Measurements from ENCODE around the gene TSPYL6. TPM values are rescaled to one million over a fixed set of nuclear protein-coding genes. Genes with fewer than 3 reads are reported as not detected.

The TSPYL6 gene
- total RNA-seq (2022) (not detected in 2 replicates), Bru-seq, nascent RNA (percentile 11 among the genes with signal in this experiment), BruChase-seq, experiment 1, labeled RNA remaining after a 2-hour chase (percentile 15 among the genes with signal in this experiment), BruChase-seq, experiment 2, labeled RNA remaining after a 6-hour chase (not detected)
- long read RNA-seq, result 0 reads

DNA sequence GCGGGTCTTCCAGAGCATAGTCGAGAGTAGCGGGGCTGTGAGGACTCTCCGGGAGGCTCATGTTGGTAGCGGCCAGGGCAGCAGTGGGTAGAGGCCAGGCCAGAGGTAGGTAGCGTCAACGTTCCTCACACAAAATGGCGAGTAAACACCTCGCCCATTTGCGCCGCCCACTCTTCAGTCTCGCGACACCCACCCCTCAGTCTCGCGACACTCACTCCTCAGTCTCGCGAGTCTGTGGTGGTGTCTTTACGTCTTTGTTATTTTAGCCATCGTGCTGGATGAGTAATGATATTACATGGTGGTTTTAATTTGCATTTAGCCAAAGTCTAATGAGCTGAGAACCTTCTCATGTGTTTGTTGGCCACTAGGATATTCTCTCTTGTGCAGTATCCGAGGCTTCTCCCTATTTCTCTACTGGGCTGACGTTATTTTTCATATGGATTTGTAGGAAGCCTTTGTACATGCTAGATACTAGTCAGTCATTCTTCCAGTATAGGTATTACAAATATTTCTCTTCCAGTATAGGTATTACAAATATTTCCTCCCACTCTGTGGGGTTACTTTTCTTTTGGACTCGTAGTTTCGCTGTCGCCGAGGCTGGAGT lies at the start of gene TSPYL6:
Gene TSPYL6, minus strand, starts transcription at position 139 of the 604 bp plus-strand sequence. Its CDS starts 78 bp downstream, at position 61.
- Mint-ChIP-seq H3K9me3 (ENCODE audit: unreplicated experiment) (no peaks in the 10 kb centered on the region), H3K4me3 (ENCODE audit: unreplicated experiment) (no peak within 1 kb of the TSS), H3K27me3 (ENCODE audit: insufficient read depth, unreplicated experiment) (no peaks in the 10 kb centered on the region), H3K4me1 (ENCODE audit: low read depth, unreplicated experiment) (peaks cover 6% of the 10 kb centered on the region), H3K27ac (ENCODE audit: unreplicated experiment) (no peak within 1 kb of the TSS), H3K36me3 (ENCODE audit: insufficient read depth, unreplicated experiment) (no peaks in the 10 kb centered on the region)
- TF ChIP-seq, protein P1, sequence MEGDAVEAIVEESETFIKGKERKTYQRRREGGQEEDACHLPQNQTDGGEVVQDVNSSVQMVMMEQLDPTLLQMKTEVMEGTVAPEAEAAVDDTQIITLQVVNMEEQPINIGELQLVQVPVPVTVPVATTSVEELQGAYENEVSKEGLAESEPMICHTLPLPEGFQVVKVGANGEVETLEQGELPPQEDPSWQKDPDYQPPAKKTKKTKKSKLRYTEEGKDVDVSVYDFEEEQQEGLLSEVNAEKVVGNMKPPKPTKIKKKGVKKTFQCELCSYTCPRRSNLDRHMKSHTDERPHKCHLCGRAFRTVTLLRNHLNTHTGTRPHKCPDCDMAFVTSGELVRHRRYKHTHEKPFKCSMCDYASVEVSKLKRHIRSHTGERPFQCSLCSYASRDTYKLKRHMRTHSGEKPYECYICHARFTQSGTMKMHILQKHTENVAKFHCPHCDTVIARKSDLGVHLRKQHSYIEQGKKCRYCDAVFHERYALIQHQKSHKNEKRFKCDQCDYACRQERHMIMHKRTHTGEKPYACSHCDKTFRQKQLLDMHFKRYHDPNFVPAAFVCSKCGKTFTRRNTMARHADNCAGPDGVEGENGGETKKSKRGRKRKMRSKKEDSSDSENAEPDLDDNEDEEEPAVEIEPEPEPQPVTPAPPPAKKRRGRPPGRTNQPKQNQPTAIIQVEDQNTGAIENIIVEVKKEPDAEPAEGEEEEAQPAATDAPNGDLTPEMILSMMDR (IDR thresholded peaks at IDR 0.05; ENCODE audit: insufficient read depth in 1 of 2, low read depth in 1 of 2, low read length in 1 of 2, severe bottlenecking in 1 of 2, unreplicated experiment in 1 of 2), result no peak
- no peaks in the 10 kb centered on the region for H3K36me3 ChIP-seq (ENCODE audit: control insufficient read depth, insufficient read depth, low read length)
- BruUV-seq (replicated peaks), result no TSS peak
- H3K4me3 ChIP-seq (ENCODE audit: low read depth, low read length), result no peak within 1 kb of the TSS
- ChIA-PET CTCF (no interaction called here), POLR2A (no interaction called here)
- intact Hi-C loops (cut with micrococcal nuclease; ENCODE audit: unreplicated experiment), result no loop called here
- DNase-seq, result no peak
- H3K4me1 ChIP-seq, result peaks cover 14% of the 10 kb centered on the region
- no peaks in the 10 kb centered on the region for H3K9me3 ChIP-seq
- H3K27me3 ChIP-seq (replicated peaks; ENCODE audit: control insufficient read depth, insufficient read depth, low read length), result no peaks in the 10 kb centered on the region

DNA sequence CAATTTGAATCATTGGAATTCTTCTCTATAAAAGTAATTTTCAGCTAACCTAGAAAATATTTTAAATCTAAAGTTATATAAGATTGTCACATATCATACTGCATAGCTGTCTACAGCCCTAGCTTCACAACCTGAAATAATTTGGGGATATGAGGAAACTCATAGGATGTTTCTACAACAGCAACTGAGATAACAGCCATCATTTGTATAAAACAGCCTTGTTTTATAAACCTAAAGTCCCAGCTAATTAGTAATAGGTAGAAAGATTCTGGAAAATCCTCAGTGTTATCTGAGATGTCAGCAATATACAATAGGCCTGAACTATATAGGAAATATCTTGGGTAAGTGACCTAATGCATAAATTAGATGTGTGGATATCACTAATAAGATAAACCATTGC lies 47.6 kb upstream of the TSPYL6 start:
- Mint-ChIP-seq H3K9me3 (ENCODE audit: unreplicated experiment) (no peaks in the 10 kb centered on the region), H3K36me3 (ENCODE audit: insufficient read depth, unreplicated experiment) (no peaks in the 10 kb centered on the region), H3K4me3 (ENCODE audit: unreplicated experiment) (no peak overlapping the region), H3K27me3 (ENCODE audit: insufficient read depth, unreplicated experiment) (no peaks in the 10 kb centered on the region), H3K4me1 (ENCODE audit: low read depth, unreplicated experiment) (peaks cover 8% of the 10 kb centered on the region), H3K27ac (ENCODE audit: unreplicated experiment) (no peak overlapping the region)
- no TSS peak for BruUV-seq (replicated peaks)
- no peak for DNase-seq
- intact Hi-C loops (cut with micrococcal nuclease; ENCODE audit: unreplicated experiment), result no loop called here
- Histone ChIP-seq H3K27me3 (replicated peaks; ENCODE audit: control insufficient read depth, insufficient read depth, low read length) (no peaks in the 10 kb centered on the region), H3K9me3 (no peaks in the 10 kb centered on the region), H3K4me3 (ENCODE audit: low read depth, low read length) (no peak overlapping the region), H3K36me3 (ENCODE audit: control insufficient read depth, insufficient read depth, low read length) (no peaks in the 10 kb centered on the region), H3K4me1 (no peaks in the 10 kb centered on the region)
- CTCF ChIA-PET, result no interaction called here
- POLR2A ChIA-PET, result no interaction called here
- TF ChIP-seq, protein P1 (IDR thresholded peaks at IDR 0.05; ENCODE audit: insufficient read depth in 1 of 2, low read depth in 1 of 2, low read length in 1 of 2, severe bottlenecking in 1 of 2, unreplicated experiment in 1 of 2), result no peak

DNA sequence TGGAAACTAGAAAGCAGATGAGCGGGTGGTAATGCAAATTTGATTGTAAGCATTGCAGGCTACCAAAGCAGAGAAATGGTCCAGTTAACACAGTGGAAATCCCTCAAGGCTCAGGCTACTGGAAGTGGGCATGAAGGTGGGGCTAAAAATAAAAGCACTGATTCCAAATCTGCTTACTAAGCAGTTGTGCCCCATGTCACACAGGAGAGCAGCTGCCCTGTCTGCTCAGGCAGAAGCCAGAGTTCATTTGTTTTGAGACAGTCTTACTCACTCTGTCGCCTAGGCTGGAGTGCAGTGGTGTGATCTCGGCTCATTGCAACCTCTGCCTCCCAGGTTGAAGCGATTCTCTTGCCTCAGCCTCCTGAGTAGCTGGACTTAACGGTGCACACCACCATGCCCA lies 42.5 kb upstream of the TSPYL6 start:
- Mint-ChIP-seq H3K36me3 (ENCODE audit: insufficient read depth, unreplicated experiment) (no peaks in the 10 kb centered on the region), H3K4me3 (ENCODE audit: unreplicated experiment) (no peak overlapping the region), H3K27me3 (ENCODE audit: insufficient read depth, unreplicated experiment) (no peaks in the 10 kb centered on the region), H3K4me1 (ENCODE audit: low read depth, unreplicated experiment) (peaks cover 8% of the 10 kb centered on the region), H3K27ac (ENCODE audit: unreplicated experiment) (no peak overlapping the region), H3K9me3 (ENCODE audit: unreplicated experiment) (no peaks in the 10 kb centered on the region)
- H3K27me3 ChIP-seq (replicated peaks; ENCODE audit: control insufficient read depth, insufficient read depth, low read length), result no peaks in the 10 kb centered on the region
- no peak overlapping the region for H3K4me3 ChIP-seq (ENCODE audit: low read depth, low read length)
- H3K36me3 ChIP-seq (ENCODE audit: control insufficient read depth, insufficient read depth, low read length), result no peaks in the 10 kb centered on the region
- BruUV-seq (replicated peaks), result no TSS peak
- no peak for DNase-seq
- no peaks in the 10 kb centered on the region for H3K9me3 ChIP-seq
- CTCF ChIA-PET, result no interaction called here
- POLR2A ChIA-PET, result no interaction called here
- TF ChIP-seq, protein P1 (IDR thresholded peaks at IDR 0.05; ENCODE audit: insufficient read depth in 1 of 2, low read depth in 1 of 2, low read length in 1 of 2, severe bottlenecking in 1 of 2, unreplicated experiment in 1 of 2), result no peak
- H3K4me1 ChIP-seq, result no peaks in the 10 kb centered on the region
- intact Hi-C loops (cut with micrococcal nuclease; ENCODE audit: unreplicated experiment), result no loop called here

All from Caco-2 (cell line).